Measurements from ENCODE around the gene PCED1B.

PCED1B gene

GRCh38 chr12:47281667-47282171, 202.3 kb downstream of the PCED1B start:
- no peak for DNase-seq

GRCh38 chr12:47282206-47282605, 202.8 kb downstream of the PCED1B start:
- DNase-seq = no peak
